Neural cell (in vitro differentiated cells): Measurements from ENCODE around the gene PRRC2B. TPM values are rescaled to one million over a fixed set of nuclear protein-coding genes. Genes with fewer than 3 reads are reported as not detected.

ENCODE experiments used
- H2AFZ ChIP-seq: fragments of 200-600, 300-800 bp; sonication (generic), shearing (Covaris generic); 2 replicates; pipeline ENCODE4 v1.6.0; 2014; ENCODE audit warnings: low read depth, mild to moderate bottlenecking, antibody characterized with exemption, low read length, moderate library complexity
- H3F3A ChIP-seq: fragments of 200-600 bp; shearing (Covaris generic); 2 replicates; pipeline ENCODE4 v1.6.1; 2016; ENCODE audit warnings: mild to moderate bottlenecking, moderate library complexity, mixed read lengths, antibody characterized with exemption, low read length; ENCODE audit not compliant: insufficient read depth, poor library complexity, severe bottlenecking
- H3K27ac ChIP-seq: fragments of 200-600, 300-800 bp; sonication (generic), shearing (Covaris generic); 2 replicates; pipeline ENCODE4 v1.5.1; 2014; ENCODE audit warnings: mild to moderate bottlenecking, low read length, moderate library complexity
- H3K27me3 ChIP-seq: fragments of 300-800, 200-600 bp; sonication (generic), shearing (Covaris generic); 2 replicates; pipeline ENCODE4 v1.6.0; 2014; ENCODE audit warnings: mild to moderate bottlenecking, low read depth, low read length, moderate library complexity; ENCODE audit not compliant: insufficient read depth
- H3K36me3 ChIP-seq: fragments of 300-800, 200-600 bp; sonication (generic), shearing (Covaris generic); 2 replicates; pipeline ENCODE4 v1.5.1; 2014; ENCODE audit warnings: mild to moderate bottlenecking, antibody characterized with exemption, low read length, moderate library complexity; ENCODE audit not compliant: insufficient read depth
- H3K4me2 ChIP-seq: fragments of 300-800, 200-600 bp; sonication (generic), shearing (Covaris generic); 2 replicates; pipeline ENCODE4 v1.6.0; 2014; ENCODE audit warnings: mild to moderate bottlenecking, low read length
- H3K4me3 ChIP-seq: fragments of 300-800, 200-600 bp; sonication (generic), shearing (Covaris generic); 2 replicates; pipeline ENCODE4 v1.5.1; 2014; ENCODE audit warnings: mild to moderate bottlenecking, low read length, moderate library complexity
- H3K79me2 ChIP-seq: fragments of 200-600 bp; shearing (Covaris generic); replicated peaks from 2 replicates; pipeline ENCODE4 v1.6.0; 2014; ENCODE audit warnings: mild to moderate bottlenecking, low read length, moderate library complexity; ENCODE audit not compliant: insufficient read depth
- H3K9ac ChIP-seq: fragments of 300-800, 200-600 bp; sonication (generic), shearing (Covaris generic); 2 replicates; pipeline ENCODE4 v1.6.1; 2016; ENCODE audit warnings: mild to moderate bottlenecking, low read length, mixed read lengths
- H3K9me2 ChIP-seq: fragments of 200-600 bp; shearing (Covaris generic); 2 replicates; pipeline ENCODE4 v1.6.1; 2016; ENCODE audit warnings: mild to moderate bottlenecking, low read length, mixed read lengths; ENCODE audit not compliant: insufficient read depth
- H3K9me3 ChIP-seq: fragments of 200-600, 300-800 bp; sonication (generic), shearing (Covaris generic); 2 replicates; pipeline ENCODE4 v1.6.1; 2016; ENCODE audit warnings: mild to moderate bottlenecking, mixed run types, low read length, moderate library complexity, mixed read lengths
- H4K20me1 ChIP-seq: fragments of 200-600 bp; shearing (Covaris generic); 2 replicates; pipeline ENCODE4 v1.6.1; 2016; ENCODE audit warnings: mild to moderate bottlenecking, mixed run types; ENCODE audit not compliant: insufficient read depth
- CTCF ChIP-seq: fragments of 450-650 bp; IDR thresholded peaks from 2 replicates; pipeline ENCODE4 v1.5.1; 2014; ENCODE audit warnings: antibody characterized with exemption, mild to moderate bottlenecking, moderate library complexity; ENCODE audit not compliant: poor library complexity, severe bottlenecking
- EP300 ChIP-seq: fragments of 450-650 bp; conservative IDR thresholded peaks from 2 replicates; pipeline ENCODE4 v1.6.1; 2014; ENCODE audit warnings: antibody characterized with exemption, mild to moderate bottlenecking, moderate library complexity; ENCODE audit not compliant: poor library complexity, severe bottlenecking
- EZH2 ChIP-seq: fragments of 200-600, 300-800 bp; shearing (Covaris generic), sonication (generic); IDR thresholded peaks from 2 replicates; pipeline ENCODE4 v1.6.1; 2014; ENCODE audit warnings: antibody characterized with exemption, low read length, borderline replicate concordance, mild to moderate bottlenecking; ENCODE audit not compliant: insufficient read depth, poor library complexity, severe bottlenecking
- MXI1 ChIP-seq: fragments of 450-650 bp; conservative IDR thresholded peaks from 2 replicates; pipeline ENCODE4 v1.6.1; 2014; ENCODE audit warnings: antibody characterized with exemption, mild to moderate bottlenecking; ENCODE audit not compliant: poor library complexity, severe bottlenecking
- POLR2AphosphoS5 ChIP-seq: IDR thresholded peaks from 2 replicates; pipeline ENCODE4 v1.6.1; 2012
- RAD21 ChIP-seq: fragments of 450-650 bp; conservative IDR thresholded peaks from 2 replicates; pipeline ENCODE4 v1.6.1; 2014; ENCODE audit warnings: antibody characterized with exemption, mild to moderate bottlenecking, moderate library complexity
- REST ChIP-seq: IDR thresholded peaks from 2 replicates; pipeline ENCODE4 v1.6.1; 2012; ENCODE audit warnings: borderline replicate concordance
- SMC3 ChIP-seq: fragments of 450-650 bp; conservative IDR thresholded peaks from 2 replicates; pipeline ENCODE4 v1.6.1; 2014; ENCODE audit warnings: antibody characterized with exemption, mild to moderate bottlenecking, moderate library complexity; ENCODE audit not compliant: poor library complexity
- TAF1 ChIP-seq: IDR thresholded peaks from 2 replicates; pipeline ENCODE4 v1.6.1; 2012; ENCODE audit warnings: low read depth
- polyA plus RNA-seq: library from polyadenylated mRNA; depleted of rRNA; stranded (reverse); fragments of >200 nt; gene quantifications from 2 replicates; pipeline ENCODE4 v1.2.3, GENCODE V29; 2014

The PRRC2B gene
- polyA plus RNA-seq, 1 donor from 2014 or later = 89.5 TPM

- no peaks in the 10 kb centered on the region for H3K9me2 ChIP-seq
- H2AFZ ChIP-seq = no peak overlapping the region
- no peak overlapping the region for H3K4me3 ChIP-seq
- H3K9ac ChIP-seq = no peak overlapping the region
- H3F3A ChIP-seq = no peaks in the 10 kb centered on the region
- H4K20me1 ChIP-seq = peaks cover 63% of the 10 kb centered on the region
- H3K36me3 ChIP-seq = no peaks in the 10 kb centered on the region
- H3K4me2 ChIP-seq = no peak overlapping the region
- TF ChIP-seq EZH2 = no peak
- no peak for TF ChIP-seq RAD21
- no peak for TF ChIP-seq POLR2AphosphoS5
- no peak for TF ChIP-seq TAF1
- no peak for TF ChIP-seq MXI1
- no peak for TF ChIP-seq SMC3
- no peak for TF ChIP-seq CTCF
- TF ChIP-seq REST = no peak
- TF ChIP-seq EP300 = no peak
- H3K27me3 ChIP-seq = no peaks in the 10 kb centered on the region
- no peaks in the 10 kb centered on the region for H3K9me3 ChIP-seq
- peaks cover 94% of the 10 kb centered on the region for H3K79me2 ChIP-seq
- H3K27ac ChIP-seq = no peak overlapping the region
Measured at GRCh38 chr9:131403493-131403773, 9.5 kb downstream of the PRRC2B start.

- peak overlapping the region; percentile 4 for H3K4me3 ChIP-seq
- H2AFZ ChIP-seq = no peak overlapping the region
- H3K27me3 ChIP-seq = no peaks in the 10 kb centered on the region
- H3K9me3 ChIP-seq = no peaks in the 10 kb centered on the region
- H3F3A ChIP-seq = no peaks in the 10 kb centered on the region
- H3K27ac ChIP-seq = no peak overlapping the region
- peaks cover 65% of the 10 kb centered on the region for H4K20me1 ChIP-seq
- H3K79me2 ChIP-seq = peaks cover 94% of the 10 kb centered on the region
- H3K9ac ChIP-seq = no peak overlapping the region
- H3K9me2 ChIP-seq = no peaks in the 10 kb centered on the region
- H3K36me3 ChIP-seq = no peaks in the 10 kb centered on the region
- TF ChIP-seq TAF1 (no peak), EZH2 (no peak)
- H3K4me2 ChIP-seq = no peak overlapping the region
Measured at GRCh38 chr9:131404581-131404980, 10.7 kb downstream of the PRRC2B start.

- Histone ChIP-seq H3K9me3 (no peaks in the 10 kb centered on the region), H3K9me2 (no peaks in the 10 kb centered on the region), H3K4me2 (no peak overlapping the region), H3F3A (no peaks in the 10 kb centered on the region), H3K9ac (no peak overlapping the region), H3K27me3 (no peaks in the 10 kb centered on the region), H2AFZ (no peak overlapping the region), H4K20me1 (peaks cover 66% of the 10 kb centered on the region), H3K36me3 (no peaks in the 10 kb centered on the region), H3K27ac (no peak overlapping the region), H3K4me3 (peak overlapping the region; percentile 4), H3K79me2 (peaks cover 94% of the 10 kb centered on the region)
- no peak for TF ChIP-seq RAD21
- no peak for TF ChIP-seq EZH2
- no peak for TF ChIP-seq EP300
- no peak for TF ChIP-seq REST
- no peak for TF ChIP-seq POLR2AphosphoS5
- no peak for TF ChIP-seq SMC3
- TF ChIP-seq MXI1 = no peak
- no peak for TF ChIP-seq CTCF
- TF ChIP-seq TAF1 = no peak
Measured at GRCh38 chr9:131404987-131405386, 11.1 kb downstream of the PRRC2B start.
